PC-9 (cell line): ENCODE data around the gene ATG4A.

Experiments
- EZH2 ChIP-seq: fragments of 200-600 bp; sonication (generic); IDR thresholded peaks from 2 replicates; pipeline ENCODE4 v1.8.0; 2017; ENCODE audit warnings: antibody characterized with exemption, low read depth
- TF ChIP-seq, protein P1 (sequence below): fragments of 200-600 bp; sonication (generic); conservative IDR thresholded peaks from 2 replicates; pipeline ENCODE4 v1.6.1; 2017; ENCODE audit warnings: mixed run types, antibody characterized with exemption, mild to moderate bottlenecking, moderate library complexity

- TF ChIP-seq, protein P1, sequence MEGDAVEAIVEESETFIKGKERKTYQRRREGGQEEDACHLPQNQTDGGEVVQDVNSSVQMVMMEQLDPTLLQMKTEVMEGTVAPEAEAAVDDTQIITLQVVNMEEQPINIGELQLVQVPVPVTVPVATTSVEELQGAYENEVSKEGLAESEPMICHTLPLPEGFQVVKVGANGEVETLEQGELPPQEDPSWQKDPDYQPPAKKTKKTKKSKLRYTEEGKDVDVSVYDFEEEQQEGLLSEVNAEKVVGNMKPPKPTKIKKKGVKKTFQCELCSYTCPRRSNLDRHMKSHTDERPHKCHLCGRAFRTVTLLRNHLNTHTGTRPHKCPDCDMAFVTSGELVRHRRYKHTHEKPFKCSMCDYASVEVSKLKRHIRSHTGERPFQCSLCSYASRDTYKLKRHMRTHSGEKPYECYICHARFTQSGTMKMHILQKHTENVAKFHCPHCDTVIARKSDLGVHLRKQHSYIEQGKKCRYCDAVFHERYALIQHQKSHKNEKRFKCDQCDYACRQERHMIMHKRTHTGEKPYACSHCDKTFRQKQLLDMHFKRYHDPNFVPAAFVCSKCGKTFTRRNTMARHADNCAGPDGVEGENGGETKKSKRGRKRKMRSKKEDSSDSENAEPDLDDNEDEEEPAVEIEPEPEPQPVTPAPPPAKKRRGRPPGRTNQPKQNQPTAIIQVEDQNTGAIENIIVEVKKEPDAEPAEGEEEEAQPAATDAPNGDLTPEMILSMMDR: no peak
- TF ChIP-seq EZH2: no peak
These were observed 31.8 kb upstream of the ATG4A start for GRCh38 chrX:108059801-108060200.
